ENCODE measurements around the gene DSCAML1. TPM values are rescaled to one million over a fixed set of nuclear protein-coding genes. Genes with fewer than 3 reads are reported as not detected.

DSCAML1 gene
- total RNA-seq, 1 donor from 2014 or later, result 0.16 TPM

GRCh38 chr11:117649296-117650055, 147.5 kb downstream of the DSCAML1 start:
- no peak overlapping the region for H3K4me2 ChIP-seq (ENCODE audit: low read length)
- no peaks in the 10 kb centered on the region for H3K9me3 ChIP-seq (ENCODE audit: insufficient read depth, low read depth, low read length)
- H3K27me3 ChIP-seq (ENCODE audit: insufficient read depth, low read length), result peaks cover 2% of the 10 kb centered on the region
- H3K36me3 ChIP-seq (ENCODE audit: insufficient read depth, low read length), result no peaks in the 10 kb centered on the region
- no peaks in the 10 kb centered on the region for H3K79me2 ChIP-seq (ENCODE audit: insufficient read depth, low read length)
- TF ChIP-seq CTCF (IDR thresholded peaks at IDR 0.05; ENCODE audit: insufficient read depth, low read depth, low read length) (no peak), EZH2 (IDR thresholded peaks at IDR 0.05; ENCODE audit: insufficient read depth, low read length) (no peak)
- H3K9ac ChIP-seq (ENCODE audit: low read length), result no peak overlapping the region
- H2AFZ ChIP-seq (ENCODE audit: low read depth, low read length), result no peak overlapping the region
- no peak overlapping the region for H3K27ac ChIP-seq (ENCODE audit: low read depth, low read length)
- Mint-ChIP-seq H3K4me3 (ENCODE audit: unreplicated experiment) (no peak overlapping the region), H3K27me3 (ENCODE audit: low read depth, unreplicated experiment) (peaks cover 66% of the 10 kb centered on the region), H3K36me3 (ENCODE audit: low read depth, unreplicated experiment) (no peaks in the 10 kb centered on the region), H3K27ac (ENCODE audit: unreplicated experiment) (no peak overlapping the region), H3K9me3 (ENCODE audit: unreplicated experiment) (no peaks in the 10 kb centered on the region), H3K4me1 (ENCODE audit: low read depth, unreplicated experiment) (peaks cover 4% of the 10 kb centered on the region)
- H4K20me1 ChIP-seq (ENCODE audit: insufficient read depth, low read length), result no peaks in the 10 kb centered on the region
- FAIRE-seq, result no peak
- DNase-seq (ENCODE audit: low read depth), result no peak
- no peaks in the 10 kb centered on the region for H3K4me1 ChIP-seq (ENCODE audit: insufficient read depth, low read length)
- H3K4me3 ChIP-seq (ENCODE audit: insufficient read depth, low read depth, low read length), result no peak overlapping the region

- TF ChIP-seq EZH2 (IDR thresholded peaks at IDR 0.05; ENCODE audit: insufficient read depth, low read length), result no peak
- TF ChIP-seq CTCF (IDR thresholded peaks at IDR 0.05; ENCODE audit: insufficient read depth, low read depth, low read length), result no peak
- H4K20me1 ChIP-seq (ENCODE audit: insufficient read depth, low read length), result no peaks in the 10 kb centered on the region
- H3K79me2 ChIP-seq (ENCODE audit: insufficient read depth, low read length), result no peaks in the 10 kb centered on the region
- H3K27me3 Mint-ChIP-seq (ENCODE audit: low read depth, unreplicated experiment), result peaks cover 63% of the 10 kb centered on the region
- no peak overlapping the region for H3K9ac ChIP-seq (ENCODE audit: low read length)
- DNase-seq (ENCODE audit: low read depth) (no peak), FAIRE-seq (no peak)
- no peak overlapping the region for H3K27ac ChIP-seq (ENCODE audit: low read depth, low read length)
- H3K4me3 Mint-ChIP-seq (ENCODE audit: unreplicated experiment), result no peak overlapping the region
- H3K36me3 Mint-ChIP-seq (ENCODE audit: low read depth, unreplicated experiment), result no peaks in the 10 kb centered on the region
- no peaks in the 10 kb centered on the region for H3K36me3 ChIP-seq (ENCODE audit: insufficient read depth, low read length)
- H3K9me3 ChIP-seq (ENCODE audit: insufficient read depth, low read depth, low read length), result no peaks in the 10 kb centered on the region
- H3K4me1 Mint-ChIP-seq (ENCODE audit: low read depth, unreplicated experiment), result peaks cover 9% of the 10 kb centered on the region
- H3K4me2 ChIP-seq (ENCODE audit: low read length), result no peak overlapping the region
- peaks cover 2% of the 10 kb centered on the region for H3K27me3 ChIP-seq (ENCODE audit: insufficient read depth, low read length)
- no peaks in the 10 kb centered on the region for H3K9me3 Mint-ChIP-seq (ENCODE audit: unreplicated experiment)
- no peak overlapping the region for H3K4me3 ChIP-seq (ENCODE audit: insufficient read depth, low read depth, low read length)
- H2AFZ ChIP-seq (ENCODE audit: low read depth, low read length), result no peak overlapping the region
- H3K4me1 ChIP-seq (ENCODE audit: insufficient read depth, low read length), result no peaks in the 10 kb centered on the region
- H3K27ac Mint-ChIP-seq (ENCODE audit: unreplicated experiment), result no peak overlapping the region
These were observed 149.1 kb downstream of the DSCAML1 start for GRCh38 chr11:117647872-117648271.

DNA sequence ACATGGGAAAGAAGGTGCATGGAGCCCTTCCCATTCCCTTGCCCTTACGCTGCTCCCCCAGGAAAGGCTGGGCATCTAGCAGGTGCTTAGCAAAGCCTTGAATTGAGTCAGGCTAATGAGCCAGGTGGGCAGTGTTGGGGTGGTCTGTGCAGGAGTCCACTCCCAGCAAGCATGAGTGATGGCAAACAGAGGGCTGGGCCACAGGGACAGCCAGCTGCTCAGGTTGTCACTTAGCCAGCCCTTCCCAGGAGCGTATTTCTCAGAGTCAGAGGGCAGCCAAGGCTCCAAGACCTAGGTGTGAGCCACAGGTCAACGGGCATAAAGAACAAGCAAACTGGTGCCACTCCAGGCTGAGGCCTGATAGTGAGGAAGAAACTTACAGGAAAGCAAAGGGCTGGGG, 149.8 kb downstream of the DSCAML1 start:
- no peaks in the 10 kb centered on the region for H3K36me3 ChIP-seq (ENCODE audit: insufficient read depth, low read length)
- no peak overlapping the region for H3K9ac ChIP-seq (ENCODE audit: low read length)
- H2AFZ ChIP-seq (ENCODE audit: low read depth, low read length), result no peak overlapping the region
- no peaks in the 10 kb centered on the region for H3K36me3 Mint-ChIP-seq (ENCODE audit: low read depth, unreplicated experiment)
- H3K4me1 Mint-ChIP-seq (ENCODE audit: low read depth, unreplicated experiment), result peaks cover 9% of the 10 kb centered on the region
- no peaks in the 10 kb centered on the region for H3K4me1 ChIP-seq (ENCODE audit: insufficient read depth, low read length)
- no peaks in the 10 kb centered on the region for H3K9me3 Mint-ChIP-seq (ENCODE audit: unreplicated experiment)
- H3K9me3 ChIP-seq (ENCODE audit: insufficient read depth, low read depth, low read length), result no peaks in the 10 kb centered on the region
- no peak overlapping the region for H3K27ac ChIP-seq (ENCODE audit: low read depth, low read length)
- H3K79me2 ChIP-seq (ENCODE audit: insufficient read depth, low read length), result no peaks in the 10 kb centered on the region
- no peaks in the 10 kb centered on the region for H4K20me1 ChIP-seq (ENCODE audit: insufficient read depth, low read length)
- H3K4me3 Mint-ChIP-seq (ENCODE audit: unreplicated experiment), result no peak overlapping the region
- FAIRE-seq (no peak), DNase-seq (ENCODE audit: low read depth) (no peak)
- TF ChIP-seq EZH2 (IDR thresholded peaks at IDR 0.05; ENCODE audit: insufficient read depth, low read length) (no peak), CTCF (IDR thresholded peaks at IDR 0.05; ENCODE audit: insufficient read depth, low read depth, low read length) (no peak)
- H3K27ac Mint-ChIP-seq (ENCODE audit: unreplicated experiment), result no peak overlapping the region
- peaks cover 61% of the 10 kb centered on the region for H3K27me3 Mint-ChIP-seq (ENCODE audit: low read depth, unreplicated experiment)
- no peak overlapping the region for H3K4me3 ChIP-seq (ENCODE audit: insufficient read depth, low read depth, low read length)
- peaks cover 2% of the 10 kb centered on the region for H3K27me3 ChIP-seq (ENCODE audit: insufficient read depth, low read length)
- H3K4me2 ChIP-seq (ENCODE audit: low read length), result no peak overlapping the region
